Natural killer cell (primary cell): ENCODE results near the gene DPYSL3. TPM values are rescaled to one million over a fixed set of nuclear protein-coding genes. Genes with fewer than 3 reads are reported as not detected.

Source experiments
- ATAC-seq, 3 donors: fragments of 150-1000 bp in 2 of 3; fragments of 200-7000 bp in 1 of 3; cut with Tn5 transposase; 1 replicate in 1 of 3; 2 replicates in 2 of 3; pipeline ENCODE4 v1.10.0; 2021; ENCODE audit warnings: mild to moderate bottlenecking in 2 of 3, moderate library complexity in 2 of 3
- DNase-seq, 2 donors: peaks; one replicate each; pipeline versions ENCODE4 v3.0.0 to v3.0.0-alpha.2; 2013 to 2021; ENCODE audit warnings: mixed read lengths in 1 of 2
- H3K27ac ChIP-seq: one replicate; pipeline ENCODE4 v1.5.1; 2013; ENCODE audit warnings: mild to moderate bottlenecking, low read length
- H3K27me3 ChIP-seq: one replicate; pipeline ENCODE4 v1.6.1; 2013; ENCODE audit warnings: low read length; ENCODE audit not compliant: control insufficient read depth, insufficient read depth
- H3K36me3 ChIP-seq: one replicate; pipeline ENCODE4 v1.6.1; 2013; ENCODE audit warnings: low read length; ENCODE audit not compliant: control insufficient read depth, insufficient read depth
- H3K4me1 ChIP-seq: one replicate; pipeline ENCODE4 v1.6.1; 2013; ENCODE audit warnings: low read length; ENCODE audit not compliant: control insufficient read depth, insufficient read depth
- H3K4me3 ChIP-seq: one replicate; pipeline ENCODE4 v1.5.1; 2013; ENCODE audit warnings: low read length
- H3K9me3 ChIP-seq: one replicate; pipeline ENCODE4 v1.6.1; 2013; ENCODE audit warnings: low read length; ENCODE audit not compliant: control insufficient read depth, insufficient read depth
- H3K27ac Mint-ChIP-seq, 2 donors: one replicate each; pipeline ENCODE4 v1.8.0; 2022; ENCODE audit warnings: mild to moderate bottlenecking in 2 of 2, mixed read lengths in 2 of 2, moderate library complexity in 1 of 2
- H3K27me3 Mint-ChIP-seq, 2 donors: one replicate each; pipeline ENCODE4 v1.8.0; 2022; ENCODE audit warnings: low read depth in 2 of 2, mixed read lengths in 2 of 2
- H3K36me3 Mint-ChIP-seq: one replicate; pipeline ENCODE4 v1.8.0; 2022; ENCODE audit warnings: mixed read lengths
- H3K4me1 Mint-ChIP-seq, 2 donors: one replicate each; pipeline ENCODE4 v1.8.0; 2022; ENCODE audit warnings: mixed read lengths in 2 of 2
- H3K4me3 Mint-ChIP-seq: one replicate; pipeline ENCODE4 v1.8.0; 2022; ENCODE audit warnings: mild to moderate bottlenecking, moderate library complexity, mixed read lengths
- H3K9me3 Mint-ChIP-seq, 2 donors: one replicate each; pipeline ENCODE4 v1.8.0; 2022; ENCODE audit warnings: mixed read lengths in 2 of 2
- WGBS: methylation state at CpG from one replicate; pipeline ENCODE4 v1.1.7; 2013; ENCODE audit warnings: missing lambda C conversion rate; ENCODE audit not compliant: insufficient coverage; 5-methylcytosine and 5-hydroxymethylcytosine counted together
- intact Hi-C: fragments of 100-400 bp; cut with micrococcal nuclease; formaldehyde crosslinking; loops from one replicate; pipeline ENCODE4 v1.14.2; 2022
- total RNA-seq, 4 donors: library from RNA; stranded (reverse); fragments of 120-200 nt in 1 of 4; gene quantifications; one replicate each; pipeline versions ENCODE4 v1.2.3 to v1.2.4, GENCODE V29; 2013 to 2022
- TF ChIP-seq, protein P1 (sequence below): fragments of 200-600 bp; IDR thresholded peaks from one replicate; pipeline ENCODE4 v1.8.0; 2022; ENCODE audit warnings: antibody characterized with exemption

Gene DPYSL3
- total RNA-seq, 3 donors from 2014 or later (not counting 1 experiment from before 2014, with no cell fraction given) = not detected

- H3K27ac Mint-ChIP-seq = no peak overlapping the region
Observed at GRCh38 chr5:147479949-147480348, 29.9 kb downstream of the DPYSL3 start.

DNA sequence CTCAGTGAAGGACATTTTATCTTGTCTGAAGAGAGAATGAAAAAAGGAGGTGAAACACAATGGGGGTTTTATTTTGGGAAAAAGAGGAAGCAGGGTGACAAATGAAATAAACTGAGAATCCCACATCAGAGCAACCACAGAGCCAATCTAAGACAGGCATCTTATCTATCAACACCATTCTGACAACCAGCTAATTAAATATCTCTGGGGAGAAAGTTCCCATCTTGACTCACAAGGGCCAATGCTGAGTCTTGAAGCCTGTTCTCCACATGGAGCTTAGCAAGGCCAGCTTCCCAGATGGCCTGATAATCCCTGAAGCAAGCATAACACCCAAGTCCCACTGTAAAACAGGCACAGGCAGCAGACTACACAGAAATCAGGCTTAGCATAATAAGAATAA lies 30.4 kb downstream of the DPYSL3 start:
- H3K4me3 Mint-ChIP-seq = no peak overlapping the region
- H3K4me1 Mint-ChIP-seq = no peaks in the 10 kb centered on the region
- Histone ChIP-seq H3K27ac (no peak overlapping the region), H3K4me1 (no peaks in the 10 kb centered on the region), H3K36me3 (no peaks in the 10 kb centered on the region), H3K9me3 (no peaks in the 10 kb centered on the region), H3K27me3 (no peaks in the 10 kb centered on the region), H3K4me3 (no peak overlapping the region)
- H3K27me3 Mint-ChIP-seq = peaks cover 18 to 31% of the 10 kb centered on the region in 2 donors
- H3K27ac Mint-ChIP-seq = no peak overlapping the region
- no peaks in the 10 kb centered on the region for H3K9me3 Mint-ChIP-seq
- DNase-seq = no peak
- intact Hi-C loops = no loop called here
- TF ChIP-seq, protein P1, sequence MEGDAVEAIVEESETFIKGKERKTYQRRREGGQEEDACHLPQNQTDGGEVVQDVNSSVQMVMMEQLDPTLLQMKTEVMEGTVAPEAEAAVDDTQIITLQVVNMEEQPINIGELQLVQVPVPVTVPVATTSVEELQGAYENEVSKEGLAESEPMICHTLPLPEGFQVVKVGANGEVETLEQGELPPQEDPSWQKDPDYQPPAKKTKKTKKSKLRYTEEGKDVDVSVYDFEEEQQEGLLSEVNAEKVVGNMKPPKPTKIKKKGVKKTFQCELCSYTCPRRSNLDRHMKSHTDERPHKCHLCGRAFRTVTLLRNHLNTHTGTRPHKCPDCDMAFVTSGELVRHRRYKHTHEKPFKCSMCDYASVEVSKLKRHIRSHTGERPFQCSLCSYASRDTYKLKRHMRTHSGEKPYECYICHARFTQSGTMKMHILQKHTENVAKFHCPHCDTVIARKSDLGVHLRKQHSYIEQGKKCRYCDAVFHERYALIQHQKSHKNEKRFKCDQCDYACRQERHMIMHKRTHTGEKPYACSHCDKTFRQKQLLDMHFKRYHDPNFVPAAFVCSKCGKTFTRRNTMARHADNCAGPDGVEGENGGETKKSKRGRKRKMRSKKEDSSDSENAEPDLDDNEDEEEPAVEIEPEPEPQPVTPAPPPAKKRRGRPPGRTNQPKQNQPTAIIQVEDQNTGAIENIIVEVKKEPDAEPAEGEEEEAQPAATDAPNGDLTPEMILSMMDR = no peak
- no peak for ATAC-seq
- no peaks in the 10 kb centered on the region for H3K36me3 Mint-ChIP-seq

More at GRCh38 chr5:147479949-147480348, 29.9 kb downstream of the DPYSL3 start:
- H3K9me3 Mint-ChIP-seq = no peaks in the 10 kb centered on the region
- Histone ChIP-seq H3K27me3 (no peaks in the 10 kb centered on the region), H3K36me3 (no peaks in the 10 kb centered on the region), H3K9me3 (no peaks in the 10 kb centered on the region), H3K4me1 (no peaks in the 10 kb centered on the region), H3K27ac (no peak overlapping the region), H3K4me3 (no peak overlapping the region)
- intact Hi-C loops = no loop called here
- H3K4me3 Mint-ChIP-seq = no peak overlapping the region
- ATAC-seq (no peak), DNase-seq (no peak)
- TF ChIP-seq, protein P1 = no peak
- H3K36me3 Mint-ChIP-seq = no peaks in the 10 kb centered on the region
- WGBS = 68% methylated on average over 6 of the region's 6 CpGs
- no peaks in the 10 kb centered on the region for H3K4me1 Mint-ChIP-seq
- H3K27me3 Mint-ChIP-seq = peaks cover 18 to 31% of the 10 kb centered on the region in 2 donors

DNA sequence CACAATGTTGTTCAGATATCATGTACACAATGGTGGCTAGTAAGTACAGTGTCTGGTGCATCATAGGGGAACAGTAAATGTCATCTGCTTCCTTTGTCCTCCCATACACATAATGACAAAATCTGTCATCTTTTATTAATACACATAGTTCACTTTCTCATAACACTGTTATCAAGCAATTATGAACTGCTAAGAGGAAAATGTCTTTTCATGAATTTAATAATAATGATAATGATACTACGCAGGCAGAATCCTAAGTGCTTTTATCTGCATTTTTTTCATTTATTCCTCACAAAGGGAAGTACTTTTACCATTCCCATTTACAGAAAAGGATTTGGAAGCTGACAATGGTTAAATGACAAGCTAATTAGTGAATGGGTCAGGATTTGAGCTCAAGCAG lies 35.7 kb downstream of the DPYSL3 start:
- Histone ChIP-seq H3K4me1 (no peaks in the 10 kb centered on the region), H3K36me3 (no peaks in the 10 kb centered on the region), H3K27ac (no peak overlapping the region), H3K9me3 (no peaks in the 10 kb centered on the region), H3K4me3 (no peak overlapping the region), H3K27me3 (no peaks in the 10 kb centered on the region)
- H3K4me1 Mint-ChIP-seq = no peaks in the 10 kb centered on the region
- intact Hi-C loops = no loop called here
- H3K4me3 Mint-ChIP-seq = no peak overlapping the region
- TF ChIP-seq, protein P1 = no peak
- no peak for DNase-seq
- no CpG with 5 or more reads among the region's 1 CpG for WGBS
- ATAC-seq = no peak
- peaks cover 22 to 38% of the 10 kb centered on the region in 2 donors for H3K27me3 Mint-ChIP-seq
- no peaks in the 10 kb centered on the region for H3K36me3 Mint-ChIP-seq
- no peaks in the 10 kb centered on the region for H3K9me3 Mint-ChIP-seq
- no peak overlapping the region for H3K27ac Mint-ChIP-seq

GRCh38 chr5:147472664-147473475 lies 37.0 kb downstream of the DPYSL3 start:
- Mint-ChIP-seq H3K36me3 (no peaks in the 10 kb centered on the region), H3K4me1 (no peaks in the 10 kb centered on the region), H3K27ac (no peak overlapping the region), H3K4me3 (no peak overlapping the region), H3K27me3 (peaks cover 18 to 25% of the 10 kb centered on the region in 2 donors), H3K9me3 (no peaks in the 10 kb centered on the region)
- WGBS = 83% methylated on average over 3 of the region's 4 CpGs
- Histone ChIP-seq H3K27me3 (no peaks in the 10 kb centered on the region), H3K9me3 (no peaks in the 10 kb centered on the region), H3K4me1 (no peaks in the 10 kb centered on the region), H3K4me3 (no peak overlapping the region), H3K36me3 (no peaks in the 10 kb centered on the region), H3K27ac (no peak overlapping the region)
- DNase-seq (no peak), ATAC-seq (no peak)
- TF ChIP-seq, protein P1 = no peak
- intact Hi-C loops = no loop called here
